ENCODE data around the gene LOXL4.

The LOXL4 gene

GRCh38 chr10:98265403-98266378 is 2.3 kb downstream of the LOXL4 start:
- no peak overlapping the region for H3K4me2 ChIP-seq (ENCODE audit: low read length)
- no peak overlapping the region for H2AFZ ChIP-seq (ENCODE audit: low read depth, low read length)
- no peaks in the 10 kb centered on the region for H3K9me3 ChIP-seq (ENCODE audit: insufficient read depth, low read length)
- TF ChIP-seq EZH2phosphoT487 (IDR thresholded peaks at IDR 0.05; ENCODE audit: low read depth) (no peak), CTCF (IDR thresholded peaks at IDR 0.05; ENCODE audit: low read depth, low read length) (no peak)
- no peak overlapping the region for H3K4me3 ChIP-seq (ENCODE audit: low read length)
- H4K20me1 ChIP-seq (ENCODE audit: insufficient read depth, low read length) = no peaks in the 10 kb centered on the region
- no peaks in the 10 kb centered on the region for H3K27me3 ChIP-seq (ENCODE audit: low read depth, low read length)
- no peaks in the 10 kb centered on the region for H3K36me3 ChIP-seq (replicated peaks; ENCODE audit: low read depth, low read length)
- no peaks in the 10 kb centered on the region for H3K79me2 ChIP-seq (ENCODE audit: low read length)
- no peak overlapping the region for H3K9ac ChIP-seq (ENCODE audit: low read length)
- H3K27ac ChIP-seq (ENCODE audit: low read length) = no peak overlapping the region
- peaks cover 3% of the 10 kb centered on the region; the same call in 1 of the 2 replicates for H3K4me1 ChIP-seq (ENCODE audit: low read length)

- H3K79me2 ChIP-seq (ENCODE audit: low read length) = no peaks in the 10 kb centered on the region
- H3K4me2 ChIP-seq (ENCODE audit: low read length) = no peak overlapping the region
- H3K27me3 ChIP-seq (ENCODE audit: low read depth, low read length) = no peaks in the 10 kb centered on the region
- no peaks in the 10 kb centered on the region for H4K20me1 ChIP-seq (ENCODE audit: insufficient read depth, low read length)
- H2AFZ ChIP-seq (ENCODE audit: low read depth, low read length) = no peak overlapping the region
- no peak overlapping the region for H3K4me3 ChIP-seq (ENCODE audit: low read length)
- no peak overlapping the region for H3K9ac ChIP-seq (ENCODE audit: low read length)
- TF ChIP-seq EZH2phosphoT487 (IDR thresholded peaks at IDR 0.05; ENCODE audit: low read depth) (no peak), CTCF (IDR thresholded peaks at IDR 0.05; ENCODE audit: low read depth, low read length) (no peak)
- peaks cover 3% of the 10 kb centered on the region; the same call in 1 of the 2 replicates for H3K4me1 ChIP-seq (ENCODE audit: low read length)
- no peaks in the 10 kb centered on the region for H3K9me3 ChIP-seq (ENCODE audit: insufficient read depth, low read length)
- H3K27ac ChIP-seq (ENCODE audit: low read length) = no peak overlapping the region
- H3K36me3 ChIP-seq (replicated peaks; ENCODE audit: low read depth, low read length) = no peaks in the 10 kb centered on the region
Observed at GRCh38 chr10:98264378-98265065, 3.5 kb downstream of the LOXL4 start.

GRCh38 chr10:98263088-98263487 is 4.9 kb downstream of the LOXL4 start:
- H3K9ac ChIP-seq (ENCODE audit: low read length) = no peak overlapping the region

More at GRCh38 chr10:98263088-98263487, 4.9 kb downstream of the LOXL4 start:
- Histone ChIP-seq H4K20me1 (ENCODE audit: insufficient read depth, low read length) (no peaks in the 10 kb centered on the region), H3K36me3 (replicated peaks; ENCODE audit: low read depth, low read length) (no peaks in the 10 kb centered on the region), H3K27ac (ENCODE audit: low read length) (no peak overlapping the region), H3K4me3 (ENCODE audit: low read length) (no peak overlapping the region), H3K79me2 (ENCODE audit: low read length) (no peaks in the 10 kb centered on the region), H3K9me3 (ENCODE audit: insufficient read depth, low read length) (no peaks in the 10 kb centered on the region), H3K4me2 (ENCODE audit: low read length) (no peak overlapping the region), H3K4me1 (ENCODE audit: low read length) (no peaks in the 10 kb centered on the region), H2AFZ (ENCODE audit: low read depth, low read length) (no peak overlapping the region), H3K27me3 (ENCODE audit: low read depth, low read length) (no peaks in the 10 kb centered on the region)
- TF ChIP-seq EZH2phosphoT487 (IDR thresholded peaks at IDR 0.05; ENCODE audit: low read depth) (no peak), CTCF (IDR thresholded peaks at IDR 0.05; ENCODE audit: low read depth, low read length) (no peak)

All from OCI-LY3 (cell line).